C4-2B (cell line): ENCODE measurements around the gene EFEMP2.

Experiments used
- H3K27ac ChIP-seq: fragments of 450-650 bp; 2 replicates; pipeline ENCODE4 v1.5.1; 2017
- ZFX ChIP-seq: fragments of 450-650 bp; IDR thresholded peaks from 2 replicates; pipeline ENCODE4 v1.6.1; 2017
- TF ChIP-seq, protein P1 (sequence below): fragments of 450-650 bp; conservative IDR thresholded peaks from 2 replicates; pipeline ENCODE4 v1.5.1; 2017; ENCODE audit warnings: mild to moderate bottlenecking

Gene EFEMP2

GRCh38 chr11:65900125-65900898 lies 27.7 kb upstream of the EFEMP2 start, which contains the start of gene FOSL1:
Gene FOSL1 (minus strand): TSS chr11:65900388. CDS start chr11:65900339, 49 bp downstream.
- H3K27ac ChIP-seq = no peak within 1 kb of the TSS; the same call in 1 of the 2 replicates
- TF ChIP-seq, protein P1, sequence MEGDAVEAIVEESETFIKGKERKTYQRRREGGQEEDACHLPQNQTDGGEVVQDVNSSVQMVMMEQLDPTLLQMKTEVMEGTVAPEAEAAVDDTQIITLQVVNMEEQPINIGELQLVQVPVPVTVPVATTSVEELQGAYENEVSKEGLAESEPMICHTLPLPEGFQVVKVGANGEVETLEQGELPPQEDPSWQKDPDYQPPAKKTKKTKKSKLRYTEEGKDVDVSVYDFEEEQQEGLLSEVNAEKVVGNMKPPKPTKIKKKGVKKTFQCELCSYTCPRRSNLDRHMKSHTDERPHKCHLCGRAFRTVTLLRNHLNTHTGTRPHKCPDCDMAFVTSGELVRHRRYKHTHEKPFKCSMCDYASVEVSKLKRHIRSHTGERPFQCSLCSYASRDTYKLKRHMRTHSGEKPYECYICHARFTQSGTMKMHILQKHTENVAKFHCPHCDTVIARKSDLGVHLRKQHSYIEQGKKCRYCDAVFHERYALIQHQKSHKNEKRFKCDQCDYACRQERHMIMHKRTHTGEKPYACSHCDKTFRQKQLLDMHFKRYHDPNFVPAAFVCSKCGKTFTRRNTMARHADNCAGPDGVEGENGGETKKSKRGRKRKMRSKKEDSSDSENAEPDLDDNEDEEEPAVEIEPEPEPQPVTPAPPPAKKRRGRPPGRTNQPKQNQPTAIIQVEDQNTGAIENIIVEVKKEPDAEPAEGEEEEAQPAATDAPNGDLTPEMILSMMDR = no peak
- no peak for TF ChIP-seq ZFX

DNA sequence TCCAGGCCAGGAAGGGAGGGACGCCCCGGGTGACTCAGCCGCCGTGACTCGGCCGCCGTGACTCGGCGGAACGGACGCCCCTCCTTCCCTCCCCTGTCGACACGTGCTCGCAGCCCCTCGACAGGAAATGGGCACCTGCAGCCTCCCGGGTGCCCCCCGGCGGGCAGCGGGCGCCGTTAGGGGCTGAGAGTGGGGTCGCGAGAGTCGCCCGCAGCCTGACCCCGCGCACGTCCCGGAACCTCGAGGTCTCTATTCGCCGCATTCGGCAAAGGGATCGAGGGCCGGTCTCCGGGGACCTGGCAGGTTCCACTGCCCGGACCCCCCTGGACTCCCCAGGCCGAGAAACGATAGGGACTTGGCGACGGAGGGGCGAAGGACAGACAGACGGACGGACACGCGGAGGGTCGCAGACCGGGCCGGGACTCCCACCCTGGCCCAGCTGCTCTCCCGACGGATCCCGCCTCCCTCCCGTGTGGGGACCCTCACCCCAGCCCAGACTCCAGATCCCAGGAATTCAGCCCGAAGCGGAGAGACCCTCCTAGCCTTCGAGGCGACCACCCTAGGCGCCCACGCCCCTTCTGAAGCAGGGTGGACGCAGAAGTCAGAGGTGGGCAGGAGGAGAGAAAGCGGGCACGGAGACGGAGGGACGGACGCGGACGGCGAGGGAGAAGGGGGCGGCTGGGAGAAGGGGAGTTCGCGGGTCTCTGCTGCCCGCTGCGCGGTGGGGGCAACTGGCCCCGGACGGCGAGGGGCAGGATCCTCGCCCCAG lies 26.9 kb upstream of the EFEMP2 start:
- TF ChIP-seq, protein P1 = no peak
- TF ChIP-seq ZFX = no peak
- no peak overlapping the region; the same call in 1 of the 2 replicates for H3K27ac ChIP-seq

DNA sequence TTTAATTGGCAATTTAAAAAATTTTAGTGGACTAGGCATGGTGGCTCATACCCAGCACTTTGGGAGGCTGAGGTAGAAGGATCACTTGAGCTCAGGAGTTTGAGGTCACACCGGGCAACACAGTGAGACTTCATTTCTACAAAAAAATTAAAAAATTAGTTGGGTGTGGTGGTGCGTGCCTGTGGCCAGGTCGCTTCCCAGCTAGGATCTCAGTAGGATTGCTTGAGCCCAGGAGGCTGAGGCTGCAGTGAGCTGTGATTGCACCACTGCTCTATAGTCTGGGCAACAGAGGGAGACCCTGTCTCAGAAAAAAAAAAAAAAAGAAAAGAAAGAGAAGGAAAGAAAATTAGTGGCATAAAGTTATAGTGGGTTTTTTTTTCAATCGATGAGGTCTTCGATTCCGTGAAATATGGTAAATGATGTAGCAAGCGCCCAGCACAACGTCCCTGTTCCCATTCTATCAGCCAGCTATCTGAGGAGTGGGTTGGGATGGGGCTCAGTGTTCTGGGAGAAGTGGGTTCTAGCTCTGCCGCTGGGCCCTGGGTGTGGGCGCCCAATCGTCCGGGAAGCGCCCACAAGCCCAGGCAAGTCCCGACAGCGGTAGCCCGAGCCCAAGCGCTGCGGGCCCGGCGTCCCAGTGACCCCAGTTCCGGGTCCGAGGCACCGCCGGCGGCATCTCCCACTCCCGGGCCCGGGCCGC lies 26.2 kb upstream of the EFEMP2 start:
- no peak for TF ChIP-seq ZFX
- TF ChIP-seq, protein P1 = no peak
- H3K27ac ChIP-seq = no peak overlapping the region

- TF ChIP-seq, protein P1 = no peak
- TF ChIP-seq ZFX = no peak
- H3K27ac ChIP-seq = no peak overlapping the region
Measured at GRCh38 chr11:65897020-65897471, 24.4 kb upstream of the EFEMP2 start.

DNA sequence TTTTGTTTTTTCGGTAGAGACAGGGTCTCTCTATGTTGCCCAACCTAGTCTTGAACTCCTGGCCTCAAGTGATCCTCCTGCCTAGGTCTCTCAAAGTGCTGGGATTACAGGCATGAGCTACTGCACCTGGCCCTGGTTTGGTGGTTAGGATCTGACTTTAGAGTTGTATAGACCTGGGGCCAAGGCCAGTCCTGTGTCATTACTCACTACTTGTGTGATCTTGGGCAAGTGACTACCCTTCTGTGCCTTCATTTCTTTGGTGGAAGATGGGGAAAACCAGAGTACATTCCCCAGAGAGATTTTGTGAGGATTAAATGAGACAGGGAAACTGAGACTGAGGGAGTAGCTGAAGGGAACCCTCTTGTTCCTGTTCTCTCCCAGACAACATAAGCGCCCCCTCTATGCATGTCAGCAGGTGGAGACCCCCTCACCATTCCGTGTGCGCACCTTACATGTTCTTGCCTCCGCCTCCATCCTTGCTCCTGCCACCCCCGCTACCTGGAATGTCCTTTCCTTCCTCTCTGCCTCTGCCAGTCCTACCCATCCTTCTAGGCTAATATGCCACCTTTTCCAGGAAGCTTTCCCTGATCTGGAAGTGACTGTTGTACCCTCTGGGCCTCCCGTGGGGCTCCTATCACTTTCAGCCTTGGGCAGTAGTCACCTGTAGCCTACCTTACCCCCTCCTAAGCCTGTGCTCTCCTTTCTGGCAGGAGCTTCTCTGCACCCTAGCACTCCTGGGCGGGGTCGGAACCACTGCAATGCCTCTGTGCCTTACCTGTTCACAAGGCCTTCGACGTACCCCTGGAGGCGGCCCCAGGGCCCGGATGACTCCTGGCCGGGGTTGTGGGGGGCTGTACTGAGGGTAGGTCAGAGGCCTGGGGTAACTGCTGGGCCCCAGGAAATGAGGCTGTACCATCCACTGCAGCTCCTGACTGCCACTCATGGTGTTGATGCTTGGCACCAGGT lies 23.7 kb upstream of the EFEMP2 start:
- no peak for TF ChIP-seq ZFX
- TF ChIP-seq, protein P1 = no peak
- H3K27ac ChIP-seq = no peak overlapping the region

GRCh38 chr11:65895482-65895981 lies 22.9 kb upstream of the EFEMP2 start:
- TF ChIP-seq ZFX = no peak
- TF ChIP-seq, protein P1 = no peak
- H3K27ac ChIP-seq = no peak overlapping the region
